Skeletal muscle satellite cell (primary cell): Measurements from ENCODE around the gene AP1G2.

Experiments used
- H3K27me3 ChIP-seq: 2 replicates; pipeline ENCODE4 v1.7.0; 2013; ENCODE audit warnings: low read length; ENCODE audit not compliant: control insufficient read depth, insufficient read depth
- H3K36me3 ChIP-seq: 2 replicates; pipeline ENCODE4 v1.7.0; 2013; ENCODE audit warnings: mild to moderate bottlenecking, control low read depth, low read length; ENCODE audit not compliant: insufficient read depth
- H3K4me1 ChIP-seq: 2 replicates; pipeline ENCODE4 v1.7.0; 2013; ENCODE audit warnings: low read length; ENCODE audit not compliant: control insufficient read depth, insufficient read depth
- H3K4me2 ChIP-seq: 2 replicates; pipeline ENCODE4 v1.7.0; 2013; ENCODE audit warnings: mild to moderate bottlenecking, low read length
- H3K4me3 ChIP-seq: 2 replicates; pipeline ENCODE4 v1.7.0; 2013; ENCODE audit warnings: low read length
- H3K9ac ChIP-seq: 2 replicates; pipeline ENCODE4 v1.7.0; 2013; ENCODE audit warnings: mild to moderate bottlenecking, low read depth, low read length, moderate library complexity
- H3K9me3 ChIP-seq: replicated peaks from 2 replicates; pipeline ENCODE4 v1.7.0; 2013; ENCODE audit warnings: mild to moderate bottlenecking, control low read depth, low read length

AP1G2 gene

DNA sequence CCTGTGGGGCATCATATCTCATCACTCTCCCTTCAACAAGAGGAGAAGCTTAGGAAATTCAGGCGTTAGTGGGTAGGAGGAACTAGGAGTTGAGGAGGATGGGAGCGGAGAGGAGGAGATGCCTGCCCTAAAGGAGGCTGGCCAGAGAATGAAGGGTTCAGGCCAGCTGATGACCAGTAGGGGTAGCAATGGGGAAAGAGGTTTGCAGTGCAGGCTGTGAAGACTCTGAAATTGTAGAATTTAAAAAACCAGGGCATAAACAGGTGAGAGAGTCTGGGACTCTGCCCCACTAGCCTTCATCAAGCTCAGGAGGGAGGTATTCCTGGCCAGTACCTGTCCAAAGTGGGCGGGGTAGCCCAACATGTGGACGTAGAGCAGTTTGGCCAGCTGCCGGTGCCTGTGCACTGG, 809 bp downstream of the AP1G2 start:
- H3K9me3 ChIP-seq, result no peaks in the 10 kb centered on the region
- H3K4me1 ChIP-seq, result peaks cover 13% of the 10 kb centered on the region
- peak overlapping the region; percentile 76 for H3K4me3 ChIP-seq
- H3K4me2 ChIP-seq, result peak overlapping the region; percentile 96
- no peaks in the 10 kb centered on the region for H3K36me3 ChIP-seq
- H3K9ac ChIP-seq, result peak overlapping the region; percentile 78
- H3K27me3 ChIP-seq, result peaks cover 3% of the 10 kb centered on the region

DNA sequence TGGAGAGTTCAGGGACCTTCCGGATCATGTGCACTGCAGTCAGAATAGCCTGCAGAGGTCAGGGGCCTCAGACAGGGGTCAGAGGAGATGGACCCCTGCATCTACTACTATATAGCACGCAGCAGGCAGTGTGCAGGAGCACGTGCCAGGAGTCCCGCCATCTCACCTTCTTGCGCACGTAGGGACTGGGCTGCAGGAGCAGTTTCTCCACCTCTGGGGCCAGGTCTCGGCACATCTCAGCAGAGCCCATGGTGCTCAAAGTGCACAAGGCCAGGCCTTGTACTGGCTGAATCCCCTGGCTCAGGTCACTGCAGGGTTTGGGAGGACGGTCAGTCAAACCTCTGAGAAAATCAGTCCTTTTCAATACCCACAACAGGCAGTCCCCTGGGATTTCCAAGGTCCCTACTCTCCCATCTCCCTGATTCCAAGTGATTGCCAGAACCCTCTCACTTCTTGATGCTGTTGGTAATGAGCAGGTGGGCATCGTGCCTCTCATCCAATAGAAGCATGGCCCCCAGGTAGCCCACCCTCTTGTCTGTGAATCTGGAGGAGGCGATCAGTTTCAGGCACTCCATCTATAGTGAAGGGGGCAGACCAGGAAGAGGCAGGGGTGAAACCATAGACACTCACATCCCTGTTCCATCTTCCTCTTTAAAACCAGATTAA, 1.3 kb downstream of the AP1G2 start:
- Histone ChIP-seq H3K4me2 (peak overlapping the region; percentile 96), H3K9ac (no peak overlapping the region), H3K9me3 (no peaks in the 10 kb centered on the region), H3K4me3 (peak overlapping the region; percentile 76), H3K27me3 (no peaks in the 10 kb centered on the region), H3K4me1 (peaks cover 13% of the 10 kb centered on the region), H3K36me3 (no peaks in the 10 kb centered on the region)

DNA sequence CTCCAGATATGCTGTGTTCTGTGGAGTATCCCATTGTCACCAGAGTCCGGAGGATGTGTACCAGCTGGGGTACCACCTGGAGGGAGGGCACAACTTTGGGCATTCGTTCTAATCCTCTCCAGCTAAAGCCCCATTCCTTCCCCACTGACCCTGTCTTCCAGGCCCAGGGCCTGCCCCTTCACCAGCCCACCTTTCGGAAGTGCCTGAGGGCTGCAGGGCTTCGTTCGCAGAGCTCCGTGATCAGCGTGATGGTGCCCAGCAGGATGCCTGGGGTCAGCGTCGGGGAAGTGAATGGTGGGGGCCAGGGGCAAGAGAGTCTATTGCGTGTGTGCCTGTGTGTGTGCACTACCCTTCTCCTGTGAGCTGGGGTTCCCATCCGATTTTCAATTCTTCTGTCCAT, 2.0 kb downstream of the AP1G2 start:
- Histone ChIP-seq H3K36me3 (no peaks in the 10 kb centered on the region), H3K27me3 (no peaks in the 10 kb centered on the region), H3K4me1 (peaks cover 13% of the 10 kb centered on the region), H3K4me2 (no peak overlapping the region), H3K4me3 (no peak overlapping the region), H3K9ac (no peak overlapping the region), H3K9me3 (no peaks in the 10 kb centered on the region)

DNA sequence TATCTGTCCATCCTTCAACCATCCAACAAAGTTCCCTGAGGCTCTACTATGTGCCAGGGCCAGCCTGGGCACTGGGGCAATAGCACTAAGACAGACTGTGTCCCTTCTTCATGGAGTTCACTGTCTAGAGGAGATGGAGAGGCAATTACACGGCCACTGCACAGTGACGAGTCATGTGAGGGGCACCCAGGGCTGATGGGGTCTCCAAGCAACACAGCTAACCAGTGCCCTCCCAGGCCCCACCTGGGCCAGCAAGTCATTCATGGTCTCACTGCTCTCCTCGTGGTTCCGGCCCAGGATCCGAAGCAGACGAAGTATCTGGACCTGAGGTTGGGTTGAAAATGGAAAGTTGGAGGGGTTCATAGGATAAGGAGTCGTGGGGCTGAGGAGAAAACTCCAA, 2.7 kb downstream of the AP1G2 start:
- H3K9ac ChIP-seq, result no peak overlapping the region
- peaks cover 6% of the 10 kb centered on the region for H3K36me3 ChIP-seq

DNA sequence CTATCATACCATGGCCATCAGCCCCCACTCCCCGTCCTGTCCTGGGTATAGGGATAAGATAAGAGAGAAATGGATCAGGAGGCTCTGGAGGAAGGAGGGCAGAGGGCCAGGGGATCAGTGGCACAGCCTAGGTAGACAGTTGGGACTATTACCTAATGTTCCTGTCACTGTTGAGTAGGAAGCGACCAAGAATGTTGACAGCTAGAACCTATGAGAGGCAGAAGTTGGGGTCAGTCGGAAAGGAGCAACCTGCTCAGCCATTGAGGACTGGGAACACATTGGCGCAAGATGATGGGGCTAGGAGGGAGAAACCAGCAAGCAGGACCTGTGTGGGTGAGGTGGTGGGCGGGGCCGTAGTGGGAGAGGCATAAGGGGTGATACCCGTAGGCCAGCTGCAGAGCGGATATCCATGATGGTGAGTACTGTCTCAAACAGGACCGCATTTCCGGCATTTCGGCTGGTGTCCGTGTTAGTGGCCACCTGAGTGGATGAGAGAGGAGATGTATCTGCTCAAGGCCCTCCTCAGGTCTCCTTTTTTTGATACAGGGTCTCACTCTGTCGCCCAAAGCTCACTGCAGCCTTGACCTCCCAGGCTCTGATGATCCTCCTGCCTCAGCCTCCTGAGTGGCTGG, 3.3 kb downstream of the AP1G2 start:
- H3K4me2 ChIP-seq, result no peak overlapping the region
- peaks cover 7% of the 10 kb centered on the region for H3K36me3 ChIP-seq
- H3K4me3 ChIP-seq, result no peak overlapping the region
- no peak overlapping the region for H3K9ac ChIP-seq
- H3K9me3 ChIP-seq, result no peaks in the 10 kb centered on the region
- H3K27me3 ChIP-seq, result no peaks in the 10 kb centered on the region
- H3K4me1 ChIP-seq, result peaks cover 19% of the 10 kb centered on the region

More for the DNA sequence above, 2.7 kb downstream of the AP1G2 start:
- Histone ChIP-seq H3K4me2 (no peak overlapping the region), H3K9me3 (no peaks in the 10 kb centered on the region), H3K4me3 (no peak overlapping the region), H3K4me1 (peaks cover 16% of the 10 kb centered on the region), H3K27me3 (no peaks in the 10 kb centered on the region)

DNA sequence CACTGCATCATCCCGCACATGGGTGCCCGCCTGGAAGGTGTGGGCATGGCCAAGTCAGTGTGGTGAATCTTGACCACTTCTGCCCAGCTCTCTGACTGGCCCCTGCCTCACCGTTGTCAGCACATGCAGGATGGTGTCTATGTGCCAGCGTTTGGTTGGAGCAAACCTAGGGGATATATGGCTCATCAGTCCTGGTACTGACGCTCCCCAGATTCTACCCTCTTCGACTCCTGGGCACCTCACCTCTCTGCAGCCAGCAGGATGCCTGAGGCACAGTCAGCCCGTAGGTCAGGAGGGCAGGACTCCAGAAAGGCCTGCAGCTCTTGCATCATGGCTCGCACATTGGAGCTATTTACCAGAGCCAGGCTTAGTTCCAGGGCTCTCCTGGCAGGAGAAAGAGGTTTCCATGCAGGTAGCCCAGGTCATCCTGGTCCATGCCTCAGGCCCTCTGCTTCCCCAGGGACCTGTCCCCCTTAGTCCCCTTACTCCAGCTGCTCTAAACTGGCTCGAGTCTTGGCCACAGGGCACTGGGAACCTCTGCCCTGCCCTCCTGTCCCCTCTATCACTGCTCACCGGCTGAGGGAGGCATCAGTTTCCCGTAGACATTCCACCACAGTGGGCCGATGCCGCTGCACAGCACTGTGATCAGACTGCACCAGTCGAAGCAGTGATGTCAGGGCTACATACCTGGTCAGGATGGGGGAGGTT, 4.0 kb downstream of the AP1G2 start:
- no peaks in the 10 kb centered on the region for H3K9me3 ChIP-seq

DNA sequence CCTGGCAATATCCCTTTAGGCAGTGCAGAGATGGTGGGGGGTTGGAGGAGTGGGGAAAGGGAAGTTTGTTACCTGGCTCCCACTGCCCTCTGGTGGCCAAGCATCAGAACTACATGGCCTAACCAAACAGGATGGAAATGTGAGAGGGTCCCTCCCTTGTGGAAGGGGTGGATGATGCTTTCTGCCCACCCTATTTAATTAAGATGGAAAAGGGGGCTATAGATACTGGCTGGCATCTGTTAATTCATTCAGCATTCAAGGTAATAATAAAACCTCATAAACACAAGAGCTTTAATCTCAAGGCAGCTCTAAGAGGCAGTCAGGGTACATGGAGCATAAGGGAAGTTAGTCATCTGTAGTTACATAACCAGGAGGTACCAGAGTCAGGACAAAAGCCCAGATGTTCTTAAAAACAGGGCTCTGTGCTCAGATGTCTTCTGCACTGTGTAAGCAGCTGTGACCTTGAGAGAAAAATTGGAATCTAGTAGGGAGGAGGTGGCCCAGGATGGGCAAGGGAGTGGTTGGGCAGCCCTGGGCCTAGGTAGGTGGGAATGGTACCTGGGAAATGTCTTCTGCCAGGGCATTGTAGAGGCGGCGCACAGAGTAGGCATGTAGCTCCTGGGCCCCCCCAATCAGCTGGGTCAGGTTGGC, 4.6 kb downstream of the AP1G2 start:
- Histone ChIP-seq H3K27me3 (no peaks in the 10 kb centered on the region), H3K4me3 (no peak overlapping the region), H3K4me1 (peaks cover 19% of the 10 kb centered on the region), H3K36me3 (peaks cover 7% of the 10 kb centered on the region), H3K9me3 (no peaks in the 10 kb centered on the region), H3K9ac (no peak overlapping the region), H3K4me2 (no peak overlapping the region)

More for the DNA sequence above, 4.0 kb downstream of the AP1G2 start:
- H3K4me2 ChIP-seq, result no peak overlapping the region
- H3K36me3 ChIP-seq, result peaks cover 7% of the 10 kb centered on the region
- H3K9ac ChIP-seq, result no peak overlapping the region
- no peaks in the 10 kb centered on the region for H3K27me3 ChIP-seq
- no peak overlapping the region for H3K4me3 ChIP-seq
- peaks cover 19% of the 10 kb centered on the region for H3K4me1 ChIP-seq

DNA sequence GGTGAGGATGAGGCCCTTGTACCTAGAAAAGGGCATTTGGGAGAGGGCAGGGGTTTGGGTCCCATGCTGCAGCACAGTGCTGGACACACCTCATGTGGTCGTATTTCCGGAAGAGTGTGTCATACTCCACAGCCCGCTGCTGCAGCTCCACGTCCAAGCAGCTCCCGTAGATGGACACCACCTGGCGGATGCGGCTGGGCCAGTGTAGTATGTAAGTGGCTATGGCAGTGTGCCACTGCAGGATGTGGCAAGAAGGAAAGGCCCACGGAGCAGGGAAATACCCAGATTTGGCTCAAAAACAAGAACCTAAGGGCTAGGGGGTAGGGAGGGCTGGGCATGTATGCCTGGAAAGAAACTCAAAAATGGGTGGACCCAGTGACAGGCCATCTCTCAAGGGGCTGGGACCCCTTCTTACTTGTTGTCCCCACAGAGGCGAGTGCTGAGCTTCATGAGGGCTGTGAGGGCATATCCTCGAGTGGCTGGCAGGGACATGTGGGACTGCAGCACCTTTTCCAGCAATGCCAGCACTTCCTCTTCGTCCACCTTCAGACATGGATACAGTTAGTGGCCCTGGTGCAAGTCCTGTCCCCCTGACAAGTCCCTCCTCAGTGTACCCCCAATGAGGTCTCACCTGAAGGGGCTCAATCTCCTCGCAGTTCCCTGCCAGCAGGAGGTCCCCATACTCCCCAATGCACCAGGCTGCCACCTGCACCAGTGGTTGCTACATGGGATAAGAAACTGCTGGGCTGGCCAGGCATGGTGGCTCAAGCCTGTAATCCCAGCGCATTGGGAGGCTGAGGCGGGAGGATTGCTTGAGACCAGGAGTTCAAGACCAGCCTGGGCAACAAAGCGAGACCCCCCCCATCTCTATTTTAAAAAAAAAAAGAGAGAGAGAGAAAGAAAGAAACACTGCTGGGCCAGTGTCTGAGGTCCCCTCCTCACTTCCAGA, 5.4 kb downstream of the AP1G2 start:
- H3K27me3 ChIP-seq, result no peaks in the 10 kb centered on the region
- H3K9me3 ChIP-seq, result no peaks in the 10 kb centered on the region
- H3K4me3 ChIP-seq, result no peak overlapping the region
- no peak overlapping the region for H3K4me2 ChIP-seq
- no peak overlapping the region for H3K9ac ChIP-seq
- H3K4me1 ChIP-seq, result peaks cover 20% of the 10 kb centered on the region
- H3K36me3 ChIP-seq, result peaks cover 7% of the 10 kb centered on the region

DNA sequence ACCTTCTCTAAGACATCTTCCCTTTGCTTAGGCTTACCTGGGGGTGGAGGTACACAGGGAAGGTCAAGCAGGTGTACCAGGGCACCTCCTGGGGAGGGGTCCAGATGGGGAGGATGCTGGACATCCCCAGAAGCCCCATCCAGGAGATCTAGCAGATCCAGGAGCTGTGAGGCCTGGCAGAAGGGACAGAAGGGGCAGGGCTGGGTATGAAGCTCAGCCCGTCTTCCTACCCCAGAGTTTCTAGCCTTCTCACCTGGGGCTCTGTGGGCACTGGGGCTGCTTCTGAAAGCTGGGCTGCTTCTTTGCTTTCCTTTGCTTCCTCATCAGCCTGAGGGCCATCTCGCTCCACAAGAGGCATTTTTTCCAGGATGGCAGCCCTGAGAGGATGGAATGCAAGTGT, 6.3 kb downstream of the AP1G2 start:
- peaks cover 19% of the 10 kb centered on the region for H3K4me1 ChIP-seq
- no peak overlapping the region for H3K4me3 ChIP-seq
- no peaks in the 10 kb centered on the region for H3K27me3 ChIP-seq
- H3K36me3 ChIP-seq, result peaks cover 7% of the 10 kb centered on the region
- no peak overlapping the region for H3K9ac ChIP-seq
- no peak overlapping the region for H3K4me2 ChIP-seq
- H3K9me3 ChIP-seq, result no peaks in the 10 kb centered on the region

DNA sequence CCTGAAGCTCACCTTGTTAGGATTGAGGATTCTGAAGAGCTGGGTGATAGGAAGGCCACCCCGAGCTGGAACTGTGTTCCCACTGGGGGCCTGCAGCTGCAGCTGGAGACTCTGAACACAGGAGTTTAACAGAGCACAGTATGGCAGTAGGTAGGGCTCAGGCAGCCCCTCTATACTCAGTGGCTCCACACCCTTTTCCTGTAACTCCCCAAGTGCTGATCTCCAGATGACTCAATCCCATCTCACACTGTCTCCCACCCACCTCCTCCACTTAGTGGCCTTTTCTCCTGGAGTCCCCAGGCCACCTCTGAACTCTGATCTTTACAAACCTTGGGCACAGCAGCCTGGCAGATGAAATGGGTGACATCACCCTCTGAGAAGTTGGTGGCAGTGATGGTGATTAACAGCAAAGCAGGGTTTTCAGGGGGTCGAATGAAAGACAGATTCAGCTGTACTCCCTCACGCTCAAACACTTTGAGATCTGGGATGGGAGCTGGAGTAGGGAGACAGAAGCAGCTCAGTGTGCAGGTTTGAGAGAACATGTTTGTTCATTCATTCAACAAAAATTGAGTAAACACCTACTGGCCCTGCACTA, 7.6 kb downstream of the AP1G2 start:
- Histone ChIP-seq H3K4me2 (no peak overlapping the region), H3K36me3 (peaks cover 7% of the 10 kb centered on the region), H3K9me3 (no peaks in the 10 kb centered on the region), H3K9ac (no peak overlapping the region), H3K4me3 (no peak overlapping the region), H3K27me3 (no peaks in the 10 kb centered on the region), H3K4me1 (peaks cover 19% of the 10 kb centered on the region)
